ENCODE measurements around the gene BBS9.

The BBS9 gene

DNA sequence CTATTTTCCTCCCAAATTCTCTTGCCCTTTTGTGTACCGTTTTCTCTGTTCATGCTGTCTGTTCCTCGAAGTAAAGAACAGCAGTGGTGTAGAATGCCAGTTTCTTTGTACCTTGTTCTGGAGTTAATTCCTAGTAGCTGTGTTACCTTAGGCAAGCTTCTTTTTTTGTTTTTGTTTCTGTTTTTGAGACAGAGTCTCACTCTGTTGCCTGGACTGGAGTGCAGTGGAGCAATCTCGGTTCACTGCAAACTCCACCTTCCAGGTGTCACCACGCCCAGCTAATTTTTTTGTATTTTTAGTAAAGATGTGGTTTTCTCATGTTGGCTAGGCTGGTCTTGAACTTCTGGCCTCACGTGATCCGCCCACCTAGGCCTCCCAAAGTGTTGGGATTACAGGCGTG is 221.2 kb downstream of the BBS9 start:
- TF ChIP-seq, protein P1, sequence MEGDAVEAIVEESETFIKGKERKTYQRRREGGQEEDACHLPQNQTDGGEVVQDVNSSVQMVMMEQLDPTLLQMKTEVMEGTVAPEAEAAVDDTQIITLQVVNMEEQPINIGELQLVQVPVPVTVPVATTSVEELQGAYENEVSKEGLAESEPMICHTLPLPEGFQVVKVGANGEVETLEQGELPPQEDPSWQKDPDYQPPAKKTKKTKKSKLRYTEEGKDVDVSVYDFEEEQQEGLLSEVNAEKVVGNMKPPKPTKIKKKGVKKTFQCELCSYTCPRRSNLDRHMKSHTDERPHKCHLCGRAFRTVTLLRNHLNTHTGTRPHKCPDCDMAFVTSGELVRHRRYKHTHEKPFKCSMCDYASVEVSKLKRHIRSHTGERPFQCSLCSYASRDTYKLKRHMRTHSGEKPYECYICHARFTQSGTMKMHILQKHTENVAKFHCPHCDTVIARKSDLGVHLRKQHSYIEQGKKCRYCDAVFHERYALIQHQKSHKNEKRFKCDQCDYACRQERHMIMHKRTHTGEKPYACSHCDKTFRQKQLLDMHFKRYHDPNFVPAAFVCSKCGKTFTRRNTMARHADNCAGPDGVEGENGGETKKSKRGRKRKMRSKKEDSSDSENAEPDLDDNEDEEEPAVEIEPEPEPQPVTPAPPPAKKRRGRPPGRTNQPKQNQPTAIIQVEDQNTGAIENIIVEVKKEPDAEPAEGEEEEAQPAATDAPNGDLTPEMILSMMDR (IDR thresholded peaks at IDR 0.05; ENCODE audit: low read depth, low read length), result no peak
- Histone ChIP-seq H3K9me3 (no peaks in the 10 kb centered on the region; the same call in 1 of the 2 replicates), H3K36me3 (no peaks in the 10 kb centered on the region), H3K4me3 (ENCODE audit: low read depth, low read length) (no peak overlapping the region), H3K4me1 (no peaks in the 10 kb centered on the region), H3K27me3 (peaks cover 2% of the 10 kb centered on the region)
- no peak for DNase-seq

DNA sequence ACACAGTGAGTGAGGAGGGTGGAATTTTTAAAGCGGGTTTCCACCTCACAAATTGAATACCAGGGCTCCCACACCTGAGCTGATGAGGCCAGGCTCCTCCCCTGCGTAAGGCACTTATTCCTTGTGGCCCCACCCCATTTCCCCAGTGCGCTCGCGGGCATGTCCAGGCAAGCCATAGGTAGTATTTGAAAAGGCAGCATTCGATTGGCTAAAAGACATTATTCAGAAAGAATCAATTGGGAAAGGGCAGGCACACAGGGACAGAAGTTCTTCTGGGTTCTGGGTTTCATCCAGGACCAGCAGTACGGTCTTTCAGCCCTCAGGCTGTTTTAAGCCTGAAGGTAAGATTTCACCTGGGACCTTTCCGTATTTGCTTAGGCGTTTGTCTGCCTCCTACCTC is 222.3 kb downstream of the BBS9 start:
- H3K9me3 ChIP-seq, result no peaks in the 10 kb centered on the region; the same call in 1 of the 2 replicates
- TF ChIP-seq, protein P1 (IDR thresholded peaks at IDR 0.05; ENCODE audit: low read depth, low read length), result no peak
- H3K4me1 ChIP-seq, result no peaks in the 10 kb centered on the region
- no peak overlapping the region for H3K4me3 ChIP-seq (ENCODE audit: low read depth, low read length)
- no peak for DNase-seq
- no peaks in the 10 kb centered on the region for H3K36me3 ChIP-seq
- peaks cover 7% of the 10 kb centered on the region for H3K27me3 ChIP-seq

GRCh38 chr7:33354201-33354600 is 224.8 kb downstream of the BBS9 start:
- TF ChIP-seq, protein P1 (IDR thresholded peaks at IDR 0.05; ENCODE audit: low read depth, low read length), result no peak
- Histone ChIP-seq H3K9me3 (no peaks in the 10 kb centered on the region), H3K36me3 (no peaks in the 10 kb centered on the region), H3K4me3 (ENCODE audit: low read depth, low read length) (no peak overlapping the region), H3K27me3 (peaks cover 8% of the 10 kb centered on the region), H3K4me1 (no peaks in the 10 kb centered on the region)
- no peak for DNase-seq

- H3K36me3 ChIP-seq, result no peaks in the 10 kb centered on the region
- H3K27me3 ChIP-seq, result peaks cover 8% of the 10 kb centered on the region
- no peaks in the 10 kb centered on the region for H3K4me1 ChIP-seq
- TF ChIP-seq, protein P1 (IDR thresholded peaks at IDR 0.05; ENCODE audit: low read depth, low read length), result no peak
- H3K4me3 ChIP-seq (ENCODE audit: low read depth, low read length), result no peak overlapping the region
- DNase-seq, result no peak
- no peaks in the 10 kb centered on the region for H3K9me3 ChIP-seq
Measured at GRCh38 chr7:33355386-33355785, 226.0 kb downstream of the BBS9 start.

DNA sequence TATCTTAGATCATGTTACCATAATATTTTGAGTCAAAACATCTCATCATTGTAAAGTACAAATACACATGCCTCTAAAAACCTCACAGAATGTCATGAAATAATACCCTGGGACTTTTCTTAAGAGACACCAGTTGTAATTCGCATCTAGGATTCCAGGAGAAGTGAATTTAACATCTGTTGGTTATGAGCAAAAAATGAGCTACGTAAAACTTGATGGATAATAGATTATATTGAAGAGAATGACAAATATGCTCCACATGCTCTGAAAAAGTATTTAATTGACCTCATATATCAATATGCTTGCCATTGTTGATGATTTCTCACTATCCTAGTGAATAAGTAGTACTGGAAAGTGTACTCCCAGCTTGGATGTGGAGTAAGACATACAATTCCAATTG is 227.0 kb downstream of the BBS9 start:
- TF ChIP-seq, protein P1 (IDR thresholded peaks at IDR 0.05; ENCODE audit: low read depth, low read length), result no peak
- Histone ChIP-seq H3K4me3 (ENCODE audit: low read depth, low read length) (no peak overlapping the region), H3K4me1 (no peaks in the 10 kb centered on the region), H3K9me3 (no peaks in the 10 kb centered on the region), H3K36me3 (no peaks in the 10 kb centered on the region), H3K27me3 (peaks cover 8% of the 10 kb centered on the region)
- DNase-seq, result no peak

GRCh38 chr7:33357846-33358245 is 228.5 kb downstream of the BBS9 start:
- TF ChIP-seq, protein P1 (IDR thresholded peaks at IDR 0.05; ENCODE audit: low read depth, low read length), result no peak
- no peak for DNase-seq
- peaks cover 5% of the 10 kb centered on the region; the same call in 1 of the 2 replicates for H3K27me3 ChIP-seq

More at GRCh38 chr7:33357846-33358245, 228.5 kb downstream of the BBS9 start:
- H3K9me3 ChIP-seq, result no peaks in the 10 kb centered on the region
- H3K4me1 ChIP-seq, result no peaks in the 10 kb centered on the region
- no peaks in the 10 kb centered on the region for H3K36me3 ChIP-seq
- no peak overlapping the region for H3K4me3 ChIP-seq (ENCODE audit: low read depth, low read length)

All from BE2C (cell line).